Tibial nerve (tissue), 4 donors: Measurements from ENCODE around the gene BLVRB. TPM values are rescaled to one million over a fixed set of nuclear protein-coding genes. Genes with fewer than 3 reads are reported as not detected.

Source experiments
- DNase-seq, 2 donors: peaks; one replicate each; pipeline ENCODE4 v3.0.0-alpha.2; 2019; ENCODE audit warnings: low spot score in 2 of 2
- H3K27ac ChIP-seq, 4 donors: fragments of 200-600 bp; sonication (generic) in 3 of 4; one replicate each; pipeline ENCODE4 v1.5.1; 2017 to 2019; ENCODE audit warnings: mild to moderate bottlenecking in 1 of 4
- H3K27me3 ChIP-seq, 2 donors: fragments of 200-600 bp; sonication (generic) in 1 of 2; one replicate each; pipeline versions ENCODE4 v1.5.1 to v1.6.0; 2017 to 2019
- H3K36me3 ChIP-seq, 3 donors: fragments of 200-600 bp; sonication (generic); one replicate each; pipeline ENCODE4 v1.5.1; 2018 to 2019
- H3K4me1 ChIP-seq, 4 donors: fragments of 200-600 bp; sonication (generic) in 3 of 4; one replicate each; pipeline ENCODE4 v1.5.1; 2017 to 2019
- H3K4me3 ChIP-seq, 4 donors: fragments of 200-600 bp; sonication (generic) in 3 of 4; one replicate each; pipeline ENCODE4 v1.5.1; 2017 to 2019; ENCODE audit warnings: mild to moderate bottlenecking in 1 of 4, moderate library complexity in 1 of 4
- H3K9me3 ChIP-seq, 4 donors: fragments of 200-600 bp; sonication (generic) in 3 of 4; one replicate each; pipeline ENCODE4 v1.5.1; 2017 to 2019
- EP300 ChIP-seq, 2 donors: sonication (generic); formaldehyde crosslinking; IDR thresholded peaks; one replicate each; pipeline ENCODE4 v1.6.1; 2017; ENCODE audit warnings: antibody characterized with exemption in 2 of 2, mild to moderate bottlenecking in 1 of 2
- POLR2A ChIP-seq, 2 donors: fragments of 450-650 bp; IDR thresholded peaks; one replicate each; pipeline ENCODE4 v1.6.1; 2017; ENCODE audit warnings: antibody characterized with exemption in 2 of 2, mild to moderate bottlenecking in 2 of 2, moderate library complexity in 2 of 2
- WGBS, 2 donors: methylation state at CpG; one replicate each; pipeline ENCODE4 v1.1.5; 2018; 5-methylcytosine and 5-hydroxymethylcytosine counted together
- total RNA-seq, 4 donors: library from RNA; depleted of rRNA; stranded (reverse); fragments of >200 nt; gene quantifications; one replicate each; pipeline ENCODE4 v1.1.0, GENCODE V29; 2016
- TF ChIP-seq, protein P1 (sequence below), 5 experiments: fragments of 200-600 bp in 3 of 5; fragments of 450-650 bp in 2 of 5; sonication (generic) in 3 of 5; IDR thresholded peaks; one replicate each; pipeline ENCODE4 v1.5.1; 2016 to 2019; ENCODE audit warnings: antibody characterized with exemption in 5 of 5, mild to moderate bottlenecking in 3 of 5, moderate library complexity in 2 of 5

Gene BLVRB
- total RNA-seq, 4 donors from 2014 or later: 219 to 299 (median 244) TPM

DNA sequence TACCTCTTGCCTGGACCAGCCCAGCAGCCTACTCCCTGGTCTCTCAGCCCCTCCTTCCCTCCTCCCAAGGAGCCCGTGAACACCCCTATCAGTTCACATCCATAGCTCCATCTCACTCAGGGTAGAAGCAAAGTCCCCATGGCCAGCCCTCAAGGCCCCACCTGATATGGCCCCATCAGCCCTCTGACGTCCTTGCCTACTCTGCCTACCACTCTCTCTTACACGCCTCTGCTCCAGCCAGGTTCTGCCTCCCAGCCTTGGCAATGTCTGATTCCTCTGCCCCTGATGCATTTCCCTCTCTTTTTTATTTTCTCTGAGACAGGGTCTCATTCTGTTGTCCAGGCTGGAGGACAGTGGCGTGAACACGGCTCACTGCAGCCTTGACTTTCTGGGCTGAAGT is 13.5 kb downstream of the BLVRB start:
- no peak for DNase-seq
- 61 to 63% methylated on average over 5 of the region's 5 CpGs for WGBS, 2 donors
- H3K36me3 ChIP-seq: peaks cover 0 to 87% (median 0%) of the 10 kb centered on the region in 3 donors
- H3K27ac ChIP-seq: no peak overlapping the region
- no peak overlapping the region for H3K4me3 ChIP-seq
- no peaks in the 10 kb centered on the region for H3K9me3 ChIP-seq
- TF ChIP-seq EP300 (IDR thresholded peaks at IDR 0.05) (no peak), POLR2A (IDR thresholded peaks at IDR 0.05) (no peak)
- TF ChIP-seq, protein P1, sequence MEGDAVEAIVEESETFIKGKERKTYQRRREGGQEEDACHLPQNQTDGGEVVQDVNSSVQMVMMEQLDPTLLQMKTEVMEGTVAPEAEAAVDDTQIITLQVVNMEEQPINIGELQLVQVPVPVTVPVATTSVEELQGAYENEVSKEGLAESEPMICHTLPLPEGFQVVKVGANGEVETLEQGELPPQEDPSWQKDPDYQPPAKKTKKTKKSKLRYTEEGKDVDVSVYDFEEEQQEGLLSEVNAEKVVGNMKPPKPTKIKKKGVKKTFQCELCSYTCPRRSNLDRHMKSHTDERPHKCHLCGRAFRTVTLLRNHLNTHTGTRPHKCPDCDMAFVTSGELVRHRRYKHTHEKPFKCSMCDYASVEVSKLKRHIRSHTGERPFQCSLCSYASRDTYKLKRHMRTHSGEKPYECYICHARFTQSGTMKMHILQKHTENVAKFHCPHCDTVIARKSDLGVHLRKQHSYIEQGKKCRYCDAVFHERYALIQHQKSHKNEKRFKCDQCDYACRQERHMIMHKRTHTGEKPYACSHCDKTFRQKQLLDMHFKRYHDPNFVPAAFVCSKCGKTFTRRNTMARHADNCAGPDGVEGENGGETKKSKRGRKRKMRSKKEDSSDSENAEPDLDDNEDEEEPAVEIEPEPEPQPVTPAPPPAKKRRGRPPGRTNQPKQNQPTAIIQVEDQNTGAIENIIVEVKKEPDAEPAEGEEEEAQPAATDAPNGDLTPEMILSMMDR (IDR thresholded peaks at IDR 0.05): no peak
- H3K27me3 ChIP-seq: no peaks in the 10 kb centered on the region
- H3K4me1 ChIP-seq: no peaks in the 10 kb centered on the region

DNA sequence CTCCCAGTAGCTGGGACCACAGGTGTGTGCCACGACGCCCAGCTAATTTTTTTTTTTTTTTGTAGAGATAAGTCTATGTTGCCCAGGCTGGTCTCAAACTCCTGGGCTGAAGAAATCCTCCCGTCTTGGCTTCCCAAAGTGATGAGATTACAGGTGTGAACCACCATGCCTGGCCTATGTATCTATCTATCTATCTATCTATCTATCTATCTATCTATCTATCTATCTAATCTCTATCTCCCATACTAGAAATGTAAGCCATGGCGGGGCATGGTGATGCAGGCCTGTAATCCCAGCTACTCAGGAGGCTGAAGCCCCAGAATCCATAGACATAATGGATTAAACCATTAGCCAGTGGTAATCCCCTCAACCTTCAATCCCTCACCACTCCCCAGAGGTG is 14.9 kb downstream of the BLVRB start:
- 96 to 97% methylated on average over 4 of the region's 4 CpGs for WGBS, 2 donors
- no peaks in the 10 kb centered on the region for H3K27me3 ChIP-seq
- peaks cover 0 to 3% (median 0%) of the 10 kb centered on the region in 4 donors for H3K4me1 ChIP-seq
- peaks cover 0 to 80% (median 0%) of the 10 kb centered on the region in 3 donors for H3K36me3 ChIP-seq
- H3K9me3 ChIP-seq: no peaks in the 10 kb centered on the region
- H3K4me3 ChIP-seq: no peak overlapping the region
- no peak overlapping the region for H3K27ac ChIP-seq
- TF ChIP-seq, protein P1 (IDR thresholded peaks at IDR 0.05): no peak
- TF ChIP-seq EP300 (IDR thresholded peaks at IDR 0.05) (no peak), POLR2A (IDR thresholded peaks at IDR 0.05) (no peak)
- no peak for DNase-seq

DNA sequence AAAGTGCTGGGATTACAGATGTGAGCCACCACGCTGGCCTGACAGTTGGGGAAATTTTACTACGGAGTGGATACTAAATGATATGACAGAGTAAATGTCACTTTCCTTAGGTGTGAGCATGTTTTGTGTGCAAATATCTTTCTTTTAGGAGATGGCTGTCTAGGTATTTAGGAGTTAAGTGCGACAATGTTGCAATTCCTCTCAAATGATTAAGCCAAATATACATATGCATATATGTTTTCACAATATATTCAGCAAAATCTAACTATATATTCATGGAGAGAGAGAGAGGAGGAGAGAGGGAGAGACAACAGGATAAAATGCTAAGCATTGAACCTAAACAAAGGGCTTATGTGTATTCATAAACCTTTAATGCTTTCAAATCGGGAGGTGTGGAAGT is 16.0 kb downstream of the BLVRB start:
- peaks cover 0 to 68% (median 0%) of the 10 kb centered on the region in 3 donors for H3K36me3 ChIP-seq

DNA sequence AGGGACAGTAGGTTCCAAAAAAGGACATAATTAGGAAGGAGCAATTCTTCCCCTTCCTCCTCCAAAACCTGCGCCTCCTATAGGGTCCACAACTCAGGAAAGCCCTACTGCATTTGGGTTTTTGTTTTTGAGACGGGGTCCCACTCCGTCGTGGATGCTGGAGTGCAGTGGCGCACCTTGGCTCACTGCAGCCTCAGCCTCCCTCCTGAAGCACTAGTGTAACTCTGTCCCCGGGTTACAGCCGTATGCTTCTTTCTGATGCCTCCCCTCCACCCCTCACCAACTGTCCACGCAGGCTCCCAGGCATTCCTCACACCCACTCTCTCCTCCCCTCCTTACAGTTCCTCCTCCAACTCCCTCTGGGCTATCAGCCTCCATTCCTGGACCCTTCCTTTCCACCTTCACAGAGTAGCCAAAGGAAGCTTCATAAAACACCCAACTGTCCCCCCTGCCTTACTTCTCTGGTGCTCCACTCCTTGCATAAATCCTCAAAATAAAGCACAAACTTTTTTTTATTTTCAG is 19.2 kb downstream of the BLVRB start:
- H3K36me3 ChIP-seq: peaks cover 0 to 53% (median 0%) of the 10 kb centered on the region in 3 donors
- H3K27me3 ChIP-seq: no peaks in the 10 kb centered on the region
- TF ChIP-seq EP300 (IDR thresholded peaks at IDR 0.05) (no peak), POLR2A (IDR thresholded peaks at IDR 0.05) (no peak)
- TF ChIP-seq, protein P1 (IDR thresholded peaks at IDR 0.05): no peak
- DNase-seq: no peak
- H3K27ac ChIP-seq: peak overlapping the region in 1 of 4 donors; percentile 99
- no peaks in the 10 kb centered on the region for H3K9me3 ChIP-seq
- peaks cover 0 to 28% (median 9%) of the 10 kb centered on the region in 4 donors for H3K4me1 ChIP-seq
- no peak overlapping the region for H3K4me3 ChIP-seq
- WGBS, 2 donors: 68 to 76% methylated on average over 8 of the region's 8 CpGs

More for the DNA sequence above, 16.0 kb downstream of the BLVRB start:
- TF ChIP-seq, protein P1 (IDR thresholded peaks at IDR 0.05): no peak
- TF ChIP-seq POLR2A (IDR thresholded peaks at IDR 0.05): no peak
- no peak overlapping the region for H3K4me3 ChIP-seq
- no peak overlapping the region for H3K27ac ChIP-seq
- no peaks in the 10 kb centered on the region for H3K27me3 ChIP-seq
- WGBS, 2 donors: 83 to 89% methylated on average over 4 of the region's 4 CpGs
- no peaks in the 10 kb centered on the region for H3K9me3 ChIP-seq
- no peak for DNase-seq
- H3K4me1 ChIP-seq: peaks cover 0 to 13% (median 0%) of the 10 kb centered on the region in 4 donors

DNA sequence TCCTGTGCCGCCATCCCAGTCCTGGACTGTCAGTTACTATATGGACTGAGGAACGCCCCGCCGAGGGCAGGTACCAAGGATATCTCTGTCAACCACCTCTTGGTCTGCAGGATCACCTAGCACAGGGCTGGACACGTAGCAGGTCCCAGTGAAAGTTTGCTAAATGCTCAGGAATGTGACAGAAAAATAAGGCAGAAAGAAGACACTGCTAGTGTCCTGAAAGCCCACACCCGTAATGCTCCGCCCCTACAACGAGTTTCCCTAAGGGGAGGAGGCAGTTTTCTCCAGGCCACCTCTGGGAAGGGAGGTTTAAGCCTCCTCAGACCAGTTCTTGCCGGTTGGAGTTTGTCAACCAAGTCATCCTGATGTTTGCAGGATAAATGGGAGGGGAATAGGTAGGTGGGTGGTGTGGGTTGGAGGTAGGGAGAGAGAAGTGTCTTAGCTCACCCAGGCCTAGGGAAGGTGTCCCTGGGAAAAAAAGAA is 19.7 kb downstream of the BLVRB start:
- TF ChIP-seq POLR2A (IDR thresholded peaks at IDR 0.05): no peak
- no peak for TF ChIP-seq EP300 (IDR thresholded peaks at IDR 0.05)
- TF ChIP-seq, protein P1 (IDR thresholded peaks at IDR 0.05): no peak
- Histone ChIP-seq H3K36me3 (peaks cover 0 to 53% (median 0%) of the 10 kb centered on the region in 3 donors), H3K4me1 (peaks cover 0 to 33% (median 9%) of the 10 kb centered on the region in 4 donors), H3K27me3 (no peaks in the 10 kb centered on the region), H3K4me3 (no peak overlapping the region), H3K9me3 (no peaks in the 10 kb centered on the region), H3K27ac (peak overlapping the region in 1 of 4 donors; percentile 99)
- no peak for DNase-seq
- WGBS, 2 donors: 62 to 67% methylated on average over 9 of the region's 9 CpGs
